ENCODE measurements around the gene TTBK2. TPM values are rescaled to one million over a fixed set of nuclear protein-coding genes. Genes with fewer than 3 reads are reported as not detected.

The TTBK2 gene
- total RNA-seq, 2 experiments from 2014 or later, result 9.9 to 11.9 TPM

DNA sequence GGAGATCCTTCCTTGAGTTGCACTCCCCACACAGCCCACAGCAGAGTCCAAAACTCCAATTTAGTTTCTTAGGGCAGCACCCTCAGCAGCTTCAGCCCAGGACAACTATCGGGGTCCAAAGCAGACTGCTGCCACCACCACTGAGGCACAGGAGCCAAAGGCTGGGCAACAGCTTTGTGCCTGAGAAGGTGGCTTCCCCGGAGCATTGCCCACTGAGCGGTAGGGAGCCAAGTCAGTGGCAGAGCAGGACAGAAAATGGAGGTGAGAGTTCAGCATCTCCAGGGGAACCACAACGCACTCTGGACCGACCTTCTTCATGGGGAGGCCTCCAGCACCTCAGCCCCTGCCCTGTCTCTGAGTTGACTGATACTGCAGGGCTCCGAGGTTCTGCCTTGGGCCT is 227.1 kb downstream of the TTBK2 start:
- CTCF ChIA-PET, result no interaction called here

DNA sequence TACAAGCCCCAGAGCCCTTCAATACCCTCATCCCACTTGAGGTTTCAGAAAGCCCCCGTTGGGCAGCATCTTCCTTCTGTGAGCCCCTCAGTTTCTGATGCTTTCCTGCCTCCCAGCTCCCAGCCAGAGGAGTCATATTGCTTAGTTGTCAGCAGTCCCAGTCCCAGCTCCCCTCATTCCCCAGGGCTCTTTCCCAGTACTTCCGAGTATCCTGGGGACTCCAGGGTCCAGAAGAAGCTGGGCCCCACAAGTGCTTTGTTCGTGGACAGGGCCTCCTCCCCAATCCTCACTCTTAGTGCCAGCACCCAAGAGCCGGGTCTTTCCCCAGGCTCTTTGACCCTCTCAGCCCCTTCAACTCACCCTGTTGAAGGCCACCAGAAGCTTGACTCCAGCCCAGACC is 227.6 kb downstream of the TTBK2 start:
- Mint-ChIP-seq H3K27me3 (no peaks in the 10 kb centered on the region), H3K4me3 (no peak overlapping the region), H3K36me3 (ENCODE audit: low read depth) (peaks cover 3% of the 10 kb centered on the region), H3K9me3 (no peaks in the 10 kb centered on the region), H3K4me1 (ENCODE audit: low read depth) (peaks cover 13% of the 10 kb centered on the region), H3K27ac (no peak overlapping the region)
- intact Hi-C loops (cut with micrococcal nuclease), result no loop called here
- ATAC-seq, result no peak
- ChIA-PET POLR2A (no interaction called here), CTCF (no interaction called here)
- TF ChIP-seq, protein P1, sequence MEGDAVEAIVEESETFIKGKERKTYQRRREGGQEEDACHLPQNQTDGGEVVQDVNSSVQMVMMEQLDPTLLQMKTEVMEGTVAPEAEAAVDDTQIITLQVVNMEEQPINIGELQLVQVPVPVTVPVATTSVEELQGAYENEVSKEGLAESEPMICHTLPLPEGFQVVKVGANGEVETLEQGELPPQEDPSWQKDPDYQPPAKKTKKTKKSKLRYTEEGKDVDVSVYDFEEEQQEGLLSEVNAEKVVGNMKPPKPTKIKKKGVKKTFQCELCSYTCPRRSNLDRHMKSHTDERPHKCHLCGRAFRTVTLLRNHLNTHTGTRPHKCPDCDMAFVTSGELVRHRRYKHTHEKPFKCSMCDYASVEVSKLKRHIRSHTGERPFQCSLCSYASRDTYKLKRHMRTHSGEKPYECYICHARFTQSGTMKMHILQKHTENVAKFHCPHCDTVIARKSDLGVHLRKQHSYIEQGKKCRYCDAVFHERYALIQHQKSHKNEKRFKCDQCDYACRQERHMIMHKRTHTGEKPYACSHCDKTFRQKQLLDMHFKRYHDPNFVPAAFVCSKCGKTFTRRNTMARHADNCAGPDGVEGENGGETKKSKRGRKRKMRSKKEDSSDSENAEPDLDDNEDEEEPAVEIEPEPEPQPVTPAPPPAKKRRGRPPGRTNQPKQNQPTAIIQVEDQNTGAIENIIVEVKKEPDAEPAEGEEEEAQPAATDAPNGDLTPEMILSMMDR (IDR thresholded peaks at IDR 0.05), result no peak
- no peak for DNase-seq

More for the DNA sequence above, 227.1 kb downstream of the TTBK2 start:
- intact Hi-C loops (cut with micrococcal nuclease), result no loop called here
- H3K4me1 Mint-ChIP-seq (ENCODE audit: low read depth), result peaks cover 13% of the 10 kb centered on the region
- no peaks in the 10 kb centered on the region for H3K27me3 Mint-ChIP-seq
- ATAC-seq, result no peak
- DNase-seq, result no peak
- H3K4me3 Mint-ChIP-seq, result no peak overlapping the region
- TF ChIP-seq, protein P1 (IDR thresholded peaks at IDR 0.05), result no peak
- no peaks in the 10 kb centered on the region for H3K9me3 Mint-ChIP-seq
- peaks cover 3% of the 10 kb centered on the region for H3K36me3 Mint-ChIP-seq (ENCODE audit: low read depth)
- POLR2A ChIA-PET, result no interaction called here
- H3K27ac Mint-ChIP-seq, result no peak overlapping the region

DNA sequence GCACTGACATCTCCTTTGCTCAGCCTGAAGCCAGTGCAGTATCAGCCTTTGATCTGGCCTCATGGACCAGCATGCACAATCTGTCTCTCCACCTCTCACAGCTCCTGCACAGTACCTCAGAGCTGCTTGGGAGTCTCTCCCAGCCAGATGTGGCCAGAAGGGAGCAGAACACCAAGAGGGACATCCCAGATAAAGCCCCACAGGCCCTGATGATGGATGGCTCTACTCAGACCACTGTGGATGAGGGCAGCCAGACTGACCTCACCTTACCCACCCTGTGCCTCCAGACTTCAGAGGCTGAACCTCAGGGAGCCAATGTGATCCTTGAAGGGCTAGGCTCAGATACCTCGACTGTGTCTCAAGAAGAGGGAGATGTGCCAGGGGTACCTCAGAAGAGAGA is 228.0 kb downstream of the TTBK2 start:
- no peaks in the 10 kb centered on the region for H3K36me3 Mint-ChIP-seq (ENCODE audit: low read depth)
- ATAC-seq (no peak), DNase-seq (no peak)
- H3K9me3 Mint-ChIP-seq, result no peaks in the 10 kb centered on the region
- intact Hi-C loops (cut with micrococcal nuclease), result no loop called here
- POLR2A ChIA-PET, result no interaction called here
- H3K4me3 Mint-ChIP-seq, result no peak overlapping the region
- H3K4me1 Mint-ChIP-seq (ENCODE audit: low read depth), result peaks cover 13% of the 10 kb centered on the region
- no peaks in the 10 kb centered on the region for H3K27me3 Mint-ChIP-seq
- TF ChIP-seq, protein P1 (IDR thresholded peaks at IDR 0.05), result no peak
- H3K27ac Mint-ChIP-seq, result no peak overlapping the region
- CTCF ChIA-PET, result no interaction called here

DNA sequence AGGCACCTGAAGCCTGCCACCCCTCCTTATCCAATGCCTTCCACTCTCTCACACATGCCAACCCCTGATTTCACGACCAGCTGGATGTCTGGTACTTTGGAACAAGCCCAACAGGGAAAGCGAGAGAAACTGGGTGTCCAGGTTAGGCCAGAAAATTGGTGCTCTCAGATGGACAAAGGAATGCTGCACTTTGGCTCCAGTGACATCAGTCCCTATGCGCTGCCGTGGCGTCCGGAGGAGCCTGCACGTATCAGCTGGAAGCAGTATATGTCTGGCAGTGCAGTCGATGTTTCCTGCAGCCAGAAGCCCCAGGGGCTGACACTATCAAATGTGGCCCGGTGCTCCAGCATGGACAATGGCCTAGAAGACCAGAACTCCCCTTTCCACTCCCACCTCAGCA is 228.8 kb downstream of the TTBK2 start:
- H3K9me3 Mint-ChIP-seq, result no peaks in the 10 kb centered on the region
- H3K36me3 Mint-ChIP-seq (ENCODE audit: low read depth), result no peaks in the 10 kb centered on the region
- H3K27ac Mint-ChIP-seq, result no peak overlapping the region
- POLR2A ChIA-PET, result no interaction called here
- DNase-seq (no peak), ATAC-seq (no peak)
- H3K27me3 Mint-ChIP-seq, result no peaks in the 10 kb centered on the region
- intact Hi-C loops (cut with micrococcal nuclease), result no loop called here
- peaks cover 13% of the 10 kb centered on the region for H3K4me1 Mint-ChIP-seq (ENCODE audit: low read depth)
- TF ChIP-seq, protein P1 (IDR thresholded peaks at IDR 0.05), result no peak
- CTCF ChIA-PET, result no interaction called here
- H3K4me3 Mint-ChIP-seq, result no peak overlapping the region

- H3K27me3 Mint-ChIP-seq, result no peaks in the 10 kb centered on the region
- no peaks in the 10 kb centered on the region for H3K9me3 Mint-ChIP-seq
- ChIA-PET POLR2A (no interaction called here), CTCF (no interaction called here)
- peak; percentile 51 for DNase-seq
- no peaks in the 10 kb centered on the region for H3K36me3 Mint-ChIP-seq (ENCODE audit: low read depth)
- ATAC-seq, result peak; percentile 97
- H3K4me3 Mint-ChIP-seq, result no peak overlapping the region
- intact Hi-C loops (cut with micrococcal nuclease), result no loop called here
- TF ChIP-seq, protein P1 (IDR thresholded peaks at IDR 0.05), result no peak
- H3K27ac Mint-ChIP-seq, result peak overlapping the region; percentile 27
- H3K4me1 Mint-ChIP-seq (ENCODE audit: low read depth), result peaks cover 13% of the 10 kb centered on the region
Observed at GRCh38 chr15:42691308-42691707, 229.3 kb downstream of the TTBK2 start.

Other genes starting within 250 kb of the TTBK2 start
- 10 to 100 TPM; 18.3 to 19.0 TPM for gene CDAN1, start 183.7 kb downstream of the TTBK2 start, total RNA-seq
- gene UBR1, start 185.3 kb upstream of the TTBK2 start, total RNA-seq, result 10 to 100 TPM; 27.3 to 29.2 TPM
- gene TMEM62, start 212.8 kb upstream of the TTBK2 start, total RNA-seq, result 10 to 100 TPM; 10.5 to 11.6 TPM